Loucy (cell line): Measurements from ENCODE around the gene MTHFD2L.

Experiments used
- CTCF ChIP-seq: fragments of 200-600 bp; sonication (generic); conservative IDR thresholded peaks from 2 replicates; pipeline ENCODE4 v1.5.1; 2014; ENCODE audit warnings: mild to moderate bottlenecking, antibody characterized with exemption, low read length
- EZH2phosphoT487 ChIP-seq: fragments of 200-600 bp; IDR thresholded peaks from 2 replicates; pipeline ENCODE4 v1.6.1; 2018; ENCODE audit warnings: antibody characterized with exemption, mild to moderate bottlenecking, moderate library complexity, borderline replicate concordance

DNA sequence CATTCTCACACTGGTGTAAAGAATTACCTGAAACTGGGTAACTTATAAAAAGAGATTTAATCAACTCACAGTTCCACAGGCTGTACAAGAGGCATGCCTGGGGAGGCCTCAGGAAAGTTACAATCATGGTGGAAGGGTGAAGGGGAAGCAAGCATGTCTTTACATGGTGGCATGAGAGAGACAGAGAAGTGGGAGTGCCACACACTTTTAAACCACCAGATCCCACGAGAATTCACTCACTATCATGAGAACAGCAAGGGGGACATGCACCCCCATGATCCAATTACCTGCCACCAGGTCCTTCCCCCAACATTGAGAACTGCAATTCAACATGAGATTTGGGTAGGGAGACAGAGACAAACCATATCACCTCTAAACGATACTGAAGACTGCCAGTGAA is 173.3 kb downstream of the MTHFD2L start:
- TF ChIP-seq CTCF: no peak
- no peak for TF ChIP-seq EZH2phosphoT487
